Ishikawa (cell line): ENCODE data around the gene KRT80.

Experiments used
- CREB1 ChIP-seq: IDR thresholded peaks from 2 replicates; pipeline ENCODE4 v1.6.1; 2012; ENCODE audit warnings: low read depth
- EGR1 ChIP-seq: IDR thresholded peaks from 2 replicates; pipeline ENCODE4 v1.6.1; 2012
- MAX ChIP-seq: IDR thresholded peaks from 2 replicates; pipeline ENCODE4 v1.6.1; 2012

- TF ChIP-seq MAX (no peak), CREB1 (no peak), EGR1 (no peak)
These were observed 9.1 kb upstream of the KRT80 start for GRCh38 chr12:52200781-52201450.
